C4-2B (cell line): ENCODE results near the gene ZNF195.

Source experiments
- ZFX ChIP-seq: fragments of 450-650 bp; IDR thresholded peaks from 2 replicates; pipeline ENCODE4 v1.6.1; 2017
- TF ChIP-seq, protein P1 (sequence below): fragments of 450-650 bp; conservative IDR thresholded peaks from 2 replicates; pipeline ENCODE4 v1.5.1; 2017; ENCODE audit warnings: mild to moderate bottlenecking

DNA sequence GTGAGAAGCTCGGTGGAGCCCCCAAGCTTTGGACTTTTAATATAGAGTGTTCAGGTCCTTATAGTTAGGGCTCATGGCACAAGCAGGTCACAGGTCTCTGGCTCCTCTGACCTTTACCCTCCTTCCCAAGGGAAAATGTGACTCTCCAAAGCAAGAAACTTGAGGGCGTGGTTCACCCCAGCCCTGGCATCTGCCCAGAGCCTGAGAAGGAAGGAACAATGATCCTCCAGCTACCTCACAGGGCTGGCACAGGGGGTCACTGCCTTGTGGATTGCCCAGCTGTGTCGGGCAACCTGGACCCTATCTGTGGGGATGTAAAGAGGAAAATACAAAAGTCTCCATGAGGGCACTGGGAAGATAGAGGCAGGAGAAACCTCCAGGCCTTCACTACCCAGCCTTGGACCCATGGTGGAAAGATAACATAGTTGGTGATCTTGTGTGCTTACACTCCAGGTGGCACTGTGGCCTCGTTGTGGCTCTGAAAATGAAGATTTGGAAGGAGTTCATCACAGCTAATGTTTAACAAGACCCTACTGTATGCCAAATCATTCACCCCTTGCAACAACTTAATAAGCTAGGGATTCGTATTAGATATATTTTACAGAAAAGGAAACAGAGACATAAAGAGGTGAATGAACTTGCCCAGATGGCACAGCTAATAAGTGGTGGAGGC lies 3.8 kb upstream of the ZNF195 start:
- TF ChIP-seq, protein P1, sequence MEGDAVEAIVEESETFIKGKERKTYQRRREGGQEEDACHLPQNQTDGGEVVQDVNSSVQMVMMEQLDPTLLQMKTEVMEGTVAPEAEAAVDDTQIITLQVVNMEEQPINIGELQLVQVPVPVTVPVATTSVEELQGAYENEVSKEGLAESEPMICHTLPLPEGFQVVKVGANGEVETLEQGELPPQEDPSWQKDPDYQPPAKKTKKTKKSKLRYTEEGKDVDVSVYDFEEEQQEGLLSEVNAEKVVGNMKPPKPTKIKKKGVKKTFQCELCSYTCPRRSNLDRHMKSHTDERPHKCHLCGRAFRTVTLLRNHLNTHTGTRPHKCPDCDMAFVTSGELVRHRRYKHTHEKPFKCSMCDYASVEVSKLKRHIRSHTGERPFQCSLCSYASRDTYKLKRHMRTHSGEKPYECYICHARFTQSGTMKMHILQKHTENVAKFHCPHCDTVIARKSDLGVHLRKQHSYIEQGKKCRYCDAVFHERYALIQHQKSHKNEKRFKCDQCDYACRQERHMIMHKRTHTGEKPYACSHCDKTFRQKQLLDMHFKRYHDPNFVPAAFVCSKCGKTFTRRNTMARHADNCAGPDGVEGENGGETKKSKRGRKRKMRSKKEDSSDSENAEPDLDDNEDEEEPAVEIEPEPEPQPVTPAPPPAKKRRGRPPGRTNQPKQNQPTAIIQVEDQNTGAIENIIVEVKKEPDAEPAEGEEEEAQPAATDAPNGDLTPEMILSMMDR, result no peak
- no peak for TF ChIP-seq ZFX
